ENCODE results near the gene RPS2. TPM values are rescaled to one million over a fixed set of nuclear protein-coding genes. Genes with fewer than 3 reads are reported as not detected.

RPS2 gene
- polyA plus RNA-seq, 1 of the 3 experiments (the other 2 are of a cell fraction): 6,384 TPM

DNA sequence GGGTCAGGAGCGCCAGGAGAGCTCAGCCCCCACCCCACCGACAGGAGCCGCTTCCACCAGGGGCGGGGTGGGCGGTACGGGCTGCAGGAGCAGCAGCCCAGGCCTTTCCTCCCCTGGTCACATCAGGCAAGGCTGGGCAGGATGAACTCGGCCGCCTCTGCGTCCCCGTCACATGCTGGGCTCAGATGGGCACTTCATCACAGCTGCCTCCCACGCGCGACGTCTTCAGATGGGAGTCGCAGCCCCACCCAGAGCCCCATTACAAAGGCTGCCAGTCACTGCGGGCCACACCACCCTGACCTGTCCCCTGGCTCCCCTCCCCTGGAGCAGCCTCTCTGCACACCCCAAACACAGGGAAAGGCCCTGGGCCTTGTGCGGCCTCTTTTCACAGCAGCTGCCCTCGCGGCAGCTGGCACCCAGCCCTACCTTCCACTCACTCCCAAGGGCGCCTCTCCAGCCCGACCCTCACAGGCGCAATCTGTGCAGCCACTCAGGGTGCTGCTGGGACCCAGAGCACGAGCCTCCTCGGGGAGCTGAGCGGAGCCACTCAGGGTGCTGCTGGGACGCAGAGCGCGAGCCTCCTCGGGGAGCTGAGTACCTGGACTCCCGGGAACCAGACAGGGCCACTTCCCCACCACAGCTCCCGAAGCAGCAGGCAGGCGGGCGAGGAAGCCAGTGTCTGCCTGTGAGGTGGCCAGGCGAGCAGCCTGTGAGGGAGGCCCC lies 40.3 kb upstream of the RPS2 start:
- Histone ChIP-seq H3K9ac (no peak overlapping the region), H3K9me2 (no peaks in the 10 kb centered on the region), H2AFZ (ENCODE audit: low read depth) (no peak overlapping the region), H3K79me2 (ENCODE audit: insufficient read depth) (peaks cover 78% of the 10 kb centered on the region), H3F3A (replicated peaks; ENCODE audit: insufficient read depth) (peaks cover 9% of the 10 kb centered on the region), H3K4me1 (ENCODE audit: control insufficient read depth in 1 of 2, insufficient read depth in 2 of 2, low read depth in 1 of 2, low read length in 1 of 2) (peaks cover 24 to 54% of the 10 kb centered on the region in 2 experiments; a peak in 3 of 4 replicates), H3K36me3 (replicated peaks in 1 of 2; ENCODE audit: control insufficient read depth in 1 of 2, insufficient read depth in 2 of 2, low read length in 1 of 2) (peaks cover 3 to 40% of the 10 kb centered on the region in 2 experiments), H3K27ac (ENCODE audit: low read depth in 2 of 2, low read length in 1 of 2) (peak overlapping the region in 1 of 2 experiments; percentile 48; a peak in 1 of 4 replicates), H3K4me3 (ENCODE audit: low read depth in 2 of 2, low read length in 1 of 2) (no peak overlapping the region), H3K9me3 (no peaks in the 10 kb centered on the region), H3K27me3 (ENCODE audit: insufficient read depth) (no peaks in the 10 kb centered on the region), H4K20me1 (ENCODE audit: insufficient read depth) (peaks cover 73% of the 10 kb centered on the region), H3K4me2 (no peak overlapping the region; the same call in 1 of the 2 replicates)
- POLR2A ChIA-PET: interaction anchor here (0.9 to 1.2 kb wide), 4 partner anchors 19 to 146 kb away, joined by 4 to 11 read pairs (median 4); partner anchors contain the start of gene RPS2
- DNase-seq: no peak
- CTCF ChIA-PET: interaction anchor here (1.1 to 4.1 kb wide), 14 partner anchors 8 to 149 kb away, joined by 4 to 108 read pairs (median 17); partner anchors contain the start of genes GFER, NOXO1, NTHL1 and SYNGR3
- no peak for TF ChIP-seq TCF12 (IDR thresholded peaks at IDR 0.05)
- 93% methylated on average over 20 of the region's 34 CpGs for WGBS (ENCODE audit: low lambda C conversion rate)

DNA sequence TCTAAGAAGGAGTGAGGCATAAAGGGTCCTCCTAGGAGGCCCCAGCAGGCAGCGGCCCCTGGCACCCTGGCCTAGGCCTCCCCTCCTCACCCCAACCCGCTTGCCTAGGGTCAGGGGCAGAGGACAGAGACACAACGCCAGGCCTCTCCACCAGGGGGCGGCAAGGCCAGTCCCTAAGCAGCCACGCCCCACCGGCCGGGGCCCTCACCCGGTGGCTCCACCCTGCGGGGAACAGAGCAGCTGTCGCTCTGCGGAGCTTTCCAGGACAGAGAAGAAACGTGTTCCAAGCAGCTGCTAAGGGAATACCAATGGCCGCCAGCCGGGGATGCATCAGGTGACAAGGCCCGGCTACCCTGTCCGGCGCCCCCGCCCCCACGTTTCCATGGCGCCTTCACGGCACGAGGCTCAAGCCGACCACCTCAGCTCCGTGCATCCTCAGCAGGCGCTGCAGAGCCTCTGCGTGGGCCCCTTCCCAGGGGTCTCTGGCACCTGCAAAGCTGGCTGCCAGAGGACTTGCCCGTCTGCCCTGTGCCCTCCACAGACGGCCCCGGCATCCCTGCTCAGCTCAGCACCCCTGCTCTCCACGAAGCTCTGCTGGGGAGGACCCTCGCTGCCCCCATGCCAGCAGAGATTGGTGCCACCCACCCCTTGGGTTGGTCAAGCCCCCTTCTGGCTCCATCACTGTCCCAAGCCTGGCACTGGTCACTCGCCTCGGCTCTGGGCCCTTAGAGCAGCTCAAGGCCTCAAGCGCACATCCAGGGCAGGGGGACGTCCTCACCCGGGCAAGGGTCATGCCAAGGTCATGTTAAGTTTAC lies 39.4 kb upstream of the RPS2 start:
- H4K20me1 ChIP-seq (ENCODE audit: insufficient read depth): peaks cover 72% of the 10 kb centered on the region
- POLR2A ChIA-PET: interaction anchor here (0.7 to 1.2 kb wide), 6 partner anchors 9 to 147 kb away, joined by 3 to 11 read pairs (median 4); partner anchors contain the start of gene RPS2
- WGBS (ENCODE audit: low lambda C conversion rate): 36% methylated on average over 20 of the region's 36 CpGs
- no peaks in the 10 kb centered on the region for H3K9me3 ChIP-seq
- no peak overlapping the region; a peak in 1 of 4 replicates for H3K4me3 ChIP-seq (ENCODE audit: low read depth in 2 of 2, low read length in 1 of 2)
- CTCF ChIA-PET: interaction anchor here (0.6 to 4.1 kb wide), 29 partner anchors 9 to 478 kb away, joined by 3 to 108 read pairs (median 6); partner anchors contain the start of genes ECI1, GFER, NOXO1 and NTHL1
- no peak overlapping the region for H2AFZ ChIP-seq (ENCODE audit: low read depth)
- peaks cover 24 to 54% of the 10 kb centered on the region in 2 experiments; a peak in 3 of 4 replicates for H3K4me1 ChIP-seq (ENCODE audit: control insufficient read depth in 1 of 2, insufficient read depth in 2 of 2, low read depth in 1 of 2, low read length in 1 of 2)
- peak; percentile 99 for DNase-seq
- H3K4me2 ChIP-seq: peak overlapping the region; percentile 68
- no peaks in the 10 kb centered on the region for H3K27me3 ChIP-seq (ENCODE audit: insufficient read depth)
- peaks cover 3 to 48% of the 10 kb centered on the region in 2 experiments for H3K36me3 ChIP-seq (replicated peaks in 1 of 2; ENCODE audit: control insufficient read depth in 1 of 2, insufficient read depth in 2 of 2, low read length in 1 of 2)
- no peak overlapping the region for H3K9ac ChIP-seq
- H3F3A ChIP-seq (replicated peaks; ENCODE audit: insufficient read depth): peaks cover 9% of the 10 kb centered on the region
- H3K27ac ChIP-seq (ENCODE audit: low read depth in 2 of 2, low read length in 1 of 2): peak overlapping the region in 1 of 2 experiments; percentile 48; a peak in 2 of 4 replicates
- no peaks in the 10 kb centered on the region for H3K9me2 ChIP-seq
- peaks cover 72% of the 10 kb centered on the region for H3K79me2 ChIP-seq (ENCODE audit: insufficient read depth)
- TF ChIP-seq TAF1 (IDR thresholded peaks at IDR 0.05; ENCODE audit: borderline replicate concordance, low read depth, low read length) (no peak), JUND (IDR thresholded peaks at IDR 0.05) (no peak), SMC3 (IDR thresholded peaks at IDR 0.05; ENCODE audit: low read depth, low read length) (peak; percentile 61), TCF12 (IDR thresholded peaks at IDR 0.05) (no peak), TEAD4 (IDR thresholded peaks at IDR 0.05; ENCODE audit: borderline replicate concordance, insufficient read depth) (no peak), SIN3A (IDR thresholded peaks at IDR 0.05; ENCODE audit: borderline replicate concordance, low read depth, low read length) (peak; percentile 92; the same call in 1 of the 2 replicates), NRF1 (IDR thresholded peaks at IDR 0.05; ENCODE audit: low read depth, low read length) (no peak), RAD21 (IDR thresholded peaks at IDR 0.05; ENCODE audit: low read length) (peak; percentile 59), NFIC (IDR thresholded peaks at IDR 0.05; ENCODE audit: borderline replicate concordance) (no peak)
- TF ChIP-seq, protein P1, sequence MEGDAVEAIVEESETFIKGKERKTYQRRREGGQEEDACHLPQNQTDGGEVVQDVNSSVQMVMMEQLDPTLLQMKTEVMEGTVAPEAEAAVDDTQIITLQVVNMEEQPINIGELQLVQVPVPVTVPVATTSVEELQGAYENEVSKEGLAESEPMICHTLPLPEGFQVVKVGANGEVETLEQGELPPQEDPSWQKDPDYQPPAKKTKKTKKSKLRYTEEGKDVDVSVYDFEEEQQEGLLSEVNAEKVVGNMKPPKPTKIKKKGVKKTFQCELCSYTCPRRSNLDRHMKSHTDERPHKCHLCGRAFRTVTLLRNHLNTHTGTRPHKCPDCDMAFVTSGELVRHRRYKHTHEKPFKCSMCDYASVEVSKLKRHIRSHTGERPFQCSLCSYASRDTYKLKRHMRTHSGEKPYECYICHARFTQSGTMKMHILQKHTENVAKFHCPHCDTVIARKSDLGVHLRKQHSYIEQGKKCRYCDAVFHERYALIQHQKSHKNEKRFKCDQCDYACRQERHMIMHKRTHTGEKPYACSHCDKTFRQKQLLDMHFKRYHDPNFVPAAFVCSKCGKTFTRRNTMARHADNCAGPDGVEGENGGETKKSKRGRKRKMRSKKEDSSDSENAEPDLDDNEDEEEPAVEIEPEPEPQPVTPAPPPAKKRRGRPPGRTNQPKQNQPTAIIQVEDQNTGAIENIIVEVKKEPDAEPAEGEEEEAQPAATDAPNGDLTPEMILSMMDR (IDR thresholded peaks at IDR 0.05): peak; percentile 91
- TF ChIP-seq, protein P2, sequence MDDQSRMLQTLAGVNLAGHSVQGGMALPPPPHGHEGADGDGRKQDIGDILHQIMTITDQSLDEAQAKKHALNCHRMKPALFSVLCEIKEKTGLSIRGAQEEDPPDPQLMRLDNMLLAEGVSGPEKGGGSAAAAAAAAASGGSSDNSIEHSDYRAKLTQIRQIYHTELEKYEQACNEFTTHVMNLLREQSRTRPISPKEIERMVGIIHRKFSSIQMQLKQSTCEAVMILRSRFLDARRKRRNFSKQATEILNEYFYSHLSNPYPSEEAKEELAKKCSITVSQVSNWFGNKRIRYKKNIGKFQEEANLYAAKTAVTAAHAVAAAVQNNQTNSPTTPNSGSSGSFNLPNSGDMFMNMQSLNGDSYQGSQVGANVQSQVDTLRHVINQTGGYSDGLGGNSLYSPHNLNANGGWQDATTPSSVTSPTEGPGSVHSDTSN (IDR thresholded peaks at IDR 0.05): peak; percentile 45; the same call in 1 of the 2 replicates
- TF ChIP-seq, protein P3, sequence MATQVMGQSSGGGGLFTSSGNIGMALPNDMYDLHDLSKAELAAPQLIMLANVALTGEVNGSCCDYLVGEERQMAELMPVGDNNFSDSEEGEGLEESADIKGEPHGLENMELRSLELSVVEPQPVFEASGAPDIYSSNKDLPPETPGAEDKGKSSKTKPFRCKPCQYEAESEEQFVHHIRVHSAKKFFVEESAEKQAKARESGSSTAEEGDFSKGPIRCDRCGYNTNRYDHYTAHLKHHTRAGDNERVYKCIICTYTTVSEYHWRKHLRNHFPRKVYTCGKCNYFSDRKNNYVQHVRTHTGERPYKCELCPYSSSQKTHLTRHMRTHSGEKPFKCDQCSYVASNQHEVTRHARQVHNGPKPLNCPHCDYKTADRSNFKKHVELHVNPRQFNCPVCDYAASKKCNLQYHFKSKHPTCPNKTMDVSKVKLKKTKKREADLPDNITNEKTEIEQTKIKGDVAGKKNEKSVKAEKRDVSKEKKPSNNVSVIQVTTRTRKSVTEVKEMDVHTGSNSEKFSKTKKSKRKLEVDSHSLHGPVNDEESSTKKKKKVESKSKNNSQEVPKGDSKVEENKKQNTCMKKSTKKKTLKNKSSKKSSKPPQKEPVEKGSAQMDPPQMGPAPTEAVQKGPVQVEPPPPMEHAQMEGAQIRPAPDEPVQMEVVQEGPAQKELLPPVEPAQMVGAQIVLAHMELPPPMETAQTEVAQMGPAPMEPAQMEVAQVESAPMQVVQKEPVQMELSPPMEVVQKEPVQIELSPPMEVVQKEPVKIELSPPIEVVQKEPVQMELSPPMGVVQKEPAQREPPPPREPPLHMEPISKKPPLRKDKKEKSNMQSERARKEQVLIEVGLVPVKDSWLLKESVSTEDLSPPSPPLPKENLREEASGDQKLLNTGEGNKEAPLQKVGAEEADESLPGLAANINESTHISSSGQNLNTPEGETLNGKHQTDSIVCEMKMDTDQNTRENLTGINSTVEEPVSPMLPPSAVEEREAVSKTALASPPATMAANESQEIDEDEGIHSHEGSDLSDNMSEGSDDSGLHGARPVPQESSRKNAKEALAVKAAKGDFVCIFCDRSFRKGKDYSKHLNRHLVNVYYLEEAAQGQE (IDR thresholded peaks at IDR 0.05; ENCODE audit: low read depth, low read length): no peak
- TF ChIP-seq, protein P4, sequence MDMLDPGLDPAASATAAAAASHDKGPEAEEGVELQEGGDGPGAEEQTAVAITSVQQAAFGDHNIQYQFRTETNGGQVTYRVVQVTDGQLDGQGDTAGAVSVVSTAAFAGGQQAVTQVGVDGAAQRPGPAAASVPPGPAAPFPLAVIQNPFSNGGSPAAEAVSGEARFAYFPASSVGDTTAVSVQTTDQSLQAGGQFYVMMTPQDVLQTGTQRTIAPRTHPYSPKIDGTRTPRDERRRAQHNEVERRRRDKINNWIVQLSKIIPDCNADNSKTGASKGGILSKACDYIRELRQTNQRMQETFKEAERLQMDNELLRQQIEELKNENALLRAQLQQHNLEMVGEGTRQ (IDR thresholded peaks at IDR 0.05; ENCODE audit: borderline replicate concordance, low read depth, low read length): no peak
- TF ChIP-seq, protein P5, sequence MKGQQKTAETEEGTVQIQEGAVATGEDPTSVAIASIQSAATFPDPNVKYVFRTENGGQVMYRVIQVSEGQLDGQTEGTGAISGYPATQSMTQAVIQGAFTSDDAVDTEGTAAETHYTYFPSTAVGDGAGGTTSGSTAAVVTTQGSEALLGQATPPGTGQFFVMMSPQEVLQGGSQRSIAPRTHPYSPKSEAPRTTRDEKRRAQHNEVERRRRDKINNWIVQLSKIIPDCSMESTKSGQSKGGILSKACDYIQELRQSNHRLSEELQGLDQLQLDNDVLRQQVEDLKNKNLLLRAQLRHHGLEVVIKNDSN (IDR thresholded peaks at IDR 0.05; ENCODE audit: borderline replicate concordance, low read depth): peak; percentile 9; the same call in 1 of the 2 replicates
